ENCODE results near the gene ODF2.

DNA sequence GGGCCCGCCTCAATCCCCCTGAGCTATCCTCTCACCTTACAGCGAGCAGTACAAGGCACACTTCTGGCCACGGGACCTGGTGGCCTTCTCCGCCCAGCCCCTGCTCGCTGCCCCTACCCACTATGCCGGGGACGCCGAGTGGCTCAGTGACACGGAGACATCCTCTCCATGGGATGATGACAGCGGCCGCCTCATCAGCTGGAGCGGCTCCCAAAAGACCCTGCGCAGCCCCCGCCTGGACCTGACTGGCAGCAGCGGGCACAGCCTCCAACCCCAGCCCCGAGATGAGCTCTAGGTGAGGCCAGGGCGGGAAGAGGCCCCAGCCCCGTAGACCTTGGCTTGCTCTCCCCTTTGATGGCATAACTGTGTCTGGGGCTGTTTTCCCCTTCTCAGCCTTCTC lies 20.2 kb upstream of the ODF2 start:
- TF ChIP-seq POLR2AphosphoS5 (IDR thresholded peaks at IDR 0.05; ENCODE audit: borderline replicate concordance, low read depth, low read length) (no peak), EZH2 (IDR thresholded peaks at IDR 0.05) (no peak)
